Activated gamma-delta T cell (primary cell): ENCODE data around the gene OBSL1.

Experiments
- DNase-seq: peaks from one replicate; lab custom pipeline; 2025; lab: John Stamatoyannopoulos, UW

The OBSL1 gene

DNA sequence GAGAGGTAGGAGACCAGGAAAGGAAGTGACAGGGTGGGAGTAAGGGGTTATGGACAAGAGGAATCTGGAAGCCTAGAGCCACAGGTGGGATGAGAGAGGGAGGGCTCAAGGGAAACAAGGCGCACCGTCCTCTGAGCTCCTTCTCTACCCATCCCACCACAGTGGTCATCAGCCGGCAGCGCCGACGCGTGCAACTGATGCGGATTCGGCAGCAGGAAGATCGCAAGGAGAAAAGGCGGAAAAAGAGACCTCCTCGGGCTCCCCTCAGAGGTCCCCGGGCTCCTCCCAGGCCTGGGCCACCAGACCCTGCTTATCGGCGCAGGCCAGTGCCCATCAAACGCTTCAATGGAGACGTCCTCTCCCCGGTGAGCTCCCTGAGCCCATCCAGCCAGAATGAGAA is 22.3 kb downstream of the OBSL1 start:
- DNase-seq = no peak

GRCh38 chr2:219547621-219548020 is 23.7 kb downstream of the OBSL1 start:
- DNase-seq = no peak

DNA sequence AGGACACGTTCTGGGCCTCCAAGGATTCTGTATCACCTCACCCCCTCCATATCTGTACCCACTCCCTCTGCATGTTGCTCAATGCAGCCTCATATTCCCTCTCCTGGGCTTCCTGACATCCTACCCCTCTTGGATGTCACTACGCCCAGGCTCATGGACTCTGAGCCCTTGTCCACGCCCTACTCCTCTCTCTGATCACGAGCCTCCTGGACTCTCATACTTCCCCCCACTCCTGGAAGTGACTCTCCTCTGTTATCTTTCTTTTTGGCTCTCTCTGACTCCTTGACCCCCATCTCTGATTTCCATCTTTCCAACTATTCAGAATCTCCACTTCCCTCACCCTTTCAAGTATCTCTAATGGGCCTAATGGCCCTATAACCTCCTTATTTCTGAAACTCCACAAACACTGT is 25.4 kb downstream of the OBSL1 start:
- DNase-seq = no peak

GRCh38 chr2:219545295-219545942 is 25.9 kb downstream of the OBSL1 start:
- no peak for DNase-seq

- DNase-seq = no peak
Observed at GRCh38 chr2:219544567-219544966, 26.8 kb downstream of the OBSL1 start.

DNA sequence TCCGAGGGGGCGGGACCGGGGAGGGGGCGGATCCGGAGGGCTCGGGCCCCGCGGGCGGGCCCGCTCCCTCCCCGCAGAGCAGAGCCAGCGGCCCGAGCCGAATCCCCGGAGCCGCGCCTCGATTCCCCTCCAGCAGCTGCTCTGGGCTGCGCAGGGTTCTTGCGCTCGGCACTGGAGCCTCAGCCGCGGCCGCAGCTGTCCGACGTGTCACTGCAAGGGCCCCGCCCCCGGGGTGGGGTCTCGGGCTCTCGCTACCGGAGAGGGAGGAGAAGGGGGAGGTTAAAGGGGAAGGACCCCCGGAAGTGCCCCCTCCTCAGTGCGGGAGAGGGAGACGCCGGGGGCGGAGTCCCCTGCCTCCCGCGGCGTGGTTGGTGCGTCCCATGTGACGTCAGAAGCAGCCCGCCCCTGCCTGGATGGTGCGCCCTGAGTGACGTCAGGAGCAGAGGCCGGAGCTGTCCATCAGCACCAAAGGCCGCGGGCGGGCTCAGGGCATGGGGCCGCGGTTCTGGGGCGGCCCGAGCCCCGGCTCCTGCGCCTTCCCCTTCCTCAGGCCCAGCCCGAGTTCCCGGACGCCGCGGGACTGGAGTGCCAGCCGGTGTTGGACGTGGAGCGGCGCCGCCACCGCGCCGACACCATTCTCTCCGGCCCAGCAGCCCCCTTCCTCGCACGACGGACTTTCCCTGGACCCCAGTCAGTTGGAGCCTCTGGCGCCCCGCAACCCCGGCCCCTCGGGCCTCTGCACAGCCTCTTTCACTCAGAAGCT is 27.6 kb downstream of the OBSL1 start, which contains the start of the genes CHPF and TMEM198:
TSS of gene CHPF (minus strand) at position 214 of the 763 bp plus-strand sequence. CDS start 271 bp downstream, outside the sequence.
TSS of gene TMEM198 (plus strand) at position 433 of the 763 bp plus-strand sequence. CDS start 700 bp downstream, outside the sequence.
- DNase-seq = peak; percentile 86

- no peak for DNase-seq
Observed at GRCh38 chr2:219542931-219543595, 28.3 kb downstream of the OBSL1 start.

DNA sequence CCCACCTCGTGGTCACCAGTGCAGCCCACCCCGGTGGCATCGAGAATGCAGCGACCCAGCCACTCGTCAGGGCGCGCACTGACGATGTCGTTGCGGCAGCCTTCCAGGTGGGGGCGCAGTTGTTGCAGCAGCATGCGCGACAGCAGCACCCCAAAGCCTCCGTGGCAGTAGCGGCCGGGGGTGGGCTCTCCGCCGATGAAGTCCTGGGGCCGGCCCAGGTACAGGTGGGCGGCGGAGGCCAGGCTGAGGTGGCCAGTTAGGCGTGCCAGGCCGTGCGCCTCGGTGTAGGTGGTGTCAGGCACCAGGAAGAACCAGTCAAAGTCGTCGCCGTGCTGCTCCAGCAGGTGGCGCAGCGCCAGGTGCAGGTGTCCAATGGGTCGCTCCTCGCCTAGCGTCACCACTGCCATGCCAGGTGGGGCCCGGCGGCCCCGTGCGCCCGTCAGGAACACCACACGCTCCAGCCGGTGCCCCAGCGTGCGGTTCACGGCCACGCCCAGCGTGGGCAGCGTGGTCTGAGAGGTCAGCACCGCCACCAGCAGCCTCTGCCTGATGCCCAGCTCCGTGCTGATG is 29.6 kb downstream of the OBSL1 start:
- DNase-seq = peak; percentile 71

GRCh38 chr2:219540784-219541504 is 30.4 kb downstream of the OBSL1 start:
- no peak for DNase-seq

- DNase-seq = no peak
Observed at GRCh38 chr2:219539926-219540678, 31.2 kb downstream of the OBSL1 start.

DNA sequence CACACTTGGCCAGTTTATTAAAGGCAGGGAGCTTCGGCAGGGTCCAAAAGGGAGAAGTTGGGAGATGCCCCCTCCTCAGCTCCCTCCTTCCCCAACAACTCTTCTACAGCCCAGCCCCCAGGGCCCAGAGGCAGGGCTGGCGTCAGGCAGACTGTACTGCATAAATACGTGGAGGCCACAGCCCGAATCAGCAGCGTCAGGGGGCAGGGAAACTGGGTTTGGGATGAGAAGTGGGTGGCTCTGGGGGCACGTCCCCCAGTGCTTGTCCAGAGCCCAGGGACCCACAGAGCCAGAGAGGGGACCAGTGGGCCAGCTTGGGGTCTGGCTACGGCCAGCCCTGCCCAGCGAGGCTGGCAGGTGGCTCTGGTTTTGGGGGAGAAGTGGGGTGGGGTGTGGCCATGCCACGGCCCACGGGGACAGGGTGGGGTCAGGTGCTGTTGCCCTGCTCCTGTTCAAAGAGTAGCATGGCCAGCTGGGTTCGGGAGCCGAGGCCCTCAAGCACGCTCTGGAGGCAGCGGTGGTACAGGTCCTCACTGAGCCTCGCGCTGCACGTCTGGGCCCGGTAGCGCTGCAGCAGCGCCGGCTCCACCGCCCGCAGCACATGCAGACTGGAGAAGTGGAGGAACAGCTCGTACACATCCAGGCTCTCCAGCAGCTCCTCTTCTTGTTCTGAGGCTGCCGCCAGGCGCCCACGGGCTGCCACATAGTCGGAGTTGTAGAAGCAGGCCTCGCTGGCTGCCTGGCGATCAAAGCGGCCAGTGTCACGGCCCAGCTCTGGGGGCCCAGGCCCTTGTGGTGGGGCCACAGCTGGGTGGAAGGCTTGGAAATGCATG is 32.2 kb downstream of the OBSL1 start:
- DNase-seq = no peak

DNA sequence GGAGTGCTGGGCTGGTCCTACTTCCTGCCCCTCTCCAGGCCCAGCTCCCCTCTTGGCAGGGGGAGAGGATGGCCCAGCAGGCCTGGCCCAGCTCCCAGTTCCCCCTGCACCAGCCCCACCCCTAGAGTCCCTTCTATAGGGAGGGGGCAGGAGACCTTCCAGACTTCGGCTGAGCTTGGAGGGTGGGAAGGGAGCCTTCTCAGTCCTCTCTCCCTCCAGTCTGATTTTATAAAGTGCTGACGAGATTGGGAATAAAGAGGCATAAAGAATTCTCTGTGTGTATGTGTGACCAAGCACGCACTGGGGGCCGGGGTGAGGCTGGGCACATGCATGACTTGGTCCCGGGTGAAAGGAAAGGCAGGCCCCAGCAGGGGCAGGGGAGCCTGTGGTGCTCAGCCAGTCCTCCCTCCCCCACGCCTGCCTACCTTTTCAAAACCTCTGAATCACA is 32.8 kb downstream of the OBSL1 start:
- no peak for DNase-seq

DNA sequence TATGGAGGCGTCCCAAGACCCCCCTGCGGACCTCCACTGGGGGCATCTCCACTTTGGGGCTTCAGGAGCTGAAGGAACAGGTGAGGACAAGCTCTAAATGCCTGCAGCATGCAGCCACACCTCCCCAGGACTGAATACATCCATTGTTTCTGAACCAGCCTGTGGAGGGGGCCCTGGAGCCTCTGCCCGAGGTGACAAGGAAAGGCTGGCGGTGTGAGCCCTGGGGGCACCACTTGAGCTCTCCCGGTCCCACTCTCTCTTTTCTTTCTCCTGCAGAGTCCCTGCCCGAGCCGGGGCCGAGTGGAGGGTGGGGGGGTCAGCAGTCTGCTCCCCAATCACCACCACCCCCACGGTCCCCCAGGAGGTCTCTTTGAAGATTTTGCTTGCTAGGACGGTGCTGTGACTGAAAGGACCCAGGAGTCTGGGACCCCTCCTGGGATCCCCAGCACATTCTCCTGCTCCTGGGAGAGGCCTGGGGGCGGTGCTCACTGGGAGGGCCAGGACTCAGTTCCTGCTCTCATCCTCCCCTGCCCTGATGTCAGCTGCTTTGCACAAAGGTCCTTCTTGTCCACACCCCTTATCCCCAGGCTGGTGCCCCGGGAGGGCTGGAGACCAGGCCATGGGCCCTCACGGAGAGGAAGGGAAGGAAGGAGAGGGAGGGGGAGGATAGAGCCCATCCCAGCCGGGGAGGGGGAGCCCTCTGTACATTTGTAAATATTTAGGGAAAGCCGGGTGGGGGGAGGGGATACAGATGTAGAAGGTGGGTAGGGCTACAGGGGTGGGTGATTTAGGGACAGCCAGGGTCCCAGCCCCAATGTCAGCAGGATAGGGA is 33.5 kb downstream of the OBSL1 start:
- DNase-seq = no peak

GRCh38 chr2:219536967-219537366 is 34.4 kb downstream of the OBSL1 start:
- DNase-seq = no peak

- DNase-seq = no peak
Observed at GRCh38 chr2:219536425-219536824, 34.9 kb downstream of the OBSL1 start.

GRCh38 chr2:219533930-219534661 is 37.2 kb downstream of the OBSL1 start:
- DNase-seq = no peak

GRCh38 chr2:219532378-219532649 is 39.0 kb downstream of the OBSL1 start:
- no peak for DNase-seq

DNA sequence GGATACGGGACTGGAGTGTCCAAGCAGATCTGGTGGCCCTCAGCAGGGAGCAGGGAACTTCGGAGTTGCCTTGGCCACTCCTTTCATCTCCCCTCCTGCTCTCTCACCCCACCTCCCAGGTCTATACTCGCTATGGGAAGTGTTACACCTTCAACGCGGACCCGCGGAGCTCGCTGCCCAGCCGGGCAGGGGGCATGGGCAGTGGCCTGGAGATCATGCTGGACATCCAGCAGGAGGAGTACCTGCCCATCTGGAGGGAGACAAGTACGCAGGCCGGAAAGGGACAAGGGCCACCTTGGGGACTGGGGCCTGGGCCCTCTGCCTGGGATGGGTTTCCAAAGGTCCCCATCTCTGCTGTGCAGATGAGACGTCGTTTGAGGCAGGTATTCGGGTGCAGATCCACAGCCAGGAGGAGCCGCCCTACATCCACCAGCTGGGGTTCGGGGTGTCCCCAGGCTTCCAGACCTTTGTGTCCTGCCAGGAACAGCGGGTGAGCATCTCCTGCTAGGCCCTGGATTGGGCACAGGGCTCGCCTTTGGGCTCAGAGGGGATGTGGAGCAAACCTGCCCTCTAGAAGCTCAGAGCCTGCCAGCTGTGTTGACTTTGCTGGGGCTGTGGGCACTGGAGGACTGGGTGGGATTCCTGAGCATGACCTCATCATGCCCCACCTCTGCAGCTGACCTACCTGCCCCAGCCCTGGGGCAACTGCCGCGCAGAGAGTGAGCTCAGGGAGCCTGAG is 39.5 kb downstream of the OBSL1 start:
- no peak for DNase-seq
